Smooth muscle cell of the coronary artery (primary cell): ENCODE results near the gene LTF. TPM values are rescaled to one million over a fixed set of nuclear protein-coding genes. Genes with fewer than 3 reads are reported as not detected.

ENCODE experiments used
- total RNA-seq: library from RNA; depleted of rRNA; stranded (reverse); fragments of >200 nt; gene quantifications from 2 replicates; pipeline ENCODE4 v1.2.3, GENCODE V29; 2014; ENCODE audit warnings: low replicate concordance

Gene LTF
- total RNA-seq = not detected in 2 replicates

DNA sequence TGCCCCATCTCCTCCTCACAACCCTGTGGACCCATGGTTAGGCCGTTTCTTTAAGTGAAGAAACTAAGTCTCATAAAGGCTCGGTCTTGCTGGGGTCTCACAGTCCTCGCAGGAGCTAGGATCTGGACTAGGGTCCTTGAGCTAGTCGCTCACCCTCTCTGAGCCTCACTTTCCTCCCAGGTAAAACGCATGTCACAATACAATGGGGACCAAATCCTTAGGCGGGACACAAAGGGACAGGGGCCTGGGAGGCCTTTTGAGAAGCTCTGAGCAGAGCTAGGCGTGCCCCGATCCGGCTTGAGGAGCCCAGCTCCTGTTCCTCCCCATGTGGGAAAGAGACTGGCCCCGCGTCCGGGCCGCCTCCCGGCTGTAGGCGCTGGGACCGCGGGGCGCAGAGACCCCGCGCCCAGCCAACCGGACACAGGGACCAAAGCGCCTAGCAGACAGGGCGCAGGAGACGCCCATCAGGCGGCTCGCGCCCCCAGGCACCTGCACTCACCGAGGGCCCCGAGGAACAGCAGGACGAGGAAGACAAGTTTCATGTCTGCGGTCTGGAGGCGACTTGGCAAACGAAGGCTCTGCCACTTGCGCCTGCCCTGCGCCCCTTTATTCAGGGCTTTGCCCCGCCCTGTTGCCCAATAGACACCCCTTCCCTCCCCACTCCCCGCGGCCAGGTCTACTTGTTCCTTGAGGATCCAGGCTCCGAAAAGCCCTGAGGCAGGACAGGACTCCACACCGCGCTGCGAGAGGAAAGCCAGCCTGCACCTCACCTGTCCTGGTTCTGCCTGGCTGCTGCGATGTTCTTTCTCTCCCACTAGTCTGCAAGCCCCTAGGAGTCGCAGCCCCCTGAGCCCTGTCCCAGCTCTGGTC, at the start of gene LTF:
TSS of gene LTF (minus strand) at position 580 of the 870 bp plus-strand sequence. CDS start at position 542, 38 bp downstream.

DNA sequence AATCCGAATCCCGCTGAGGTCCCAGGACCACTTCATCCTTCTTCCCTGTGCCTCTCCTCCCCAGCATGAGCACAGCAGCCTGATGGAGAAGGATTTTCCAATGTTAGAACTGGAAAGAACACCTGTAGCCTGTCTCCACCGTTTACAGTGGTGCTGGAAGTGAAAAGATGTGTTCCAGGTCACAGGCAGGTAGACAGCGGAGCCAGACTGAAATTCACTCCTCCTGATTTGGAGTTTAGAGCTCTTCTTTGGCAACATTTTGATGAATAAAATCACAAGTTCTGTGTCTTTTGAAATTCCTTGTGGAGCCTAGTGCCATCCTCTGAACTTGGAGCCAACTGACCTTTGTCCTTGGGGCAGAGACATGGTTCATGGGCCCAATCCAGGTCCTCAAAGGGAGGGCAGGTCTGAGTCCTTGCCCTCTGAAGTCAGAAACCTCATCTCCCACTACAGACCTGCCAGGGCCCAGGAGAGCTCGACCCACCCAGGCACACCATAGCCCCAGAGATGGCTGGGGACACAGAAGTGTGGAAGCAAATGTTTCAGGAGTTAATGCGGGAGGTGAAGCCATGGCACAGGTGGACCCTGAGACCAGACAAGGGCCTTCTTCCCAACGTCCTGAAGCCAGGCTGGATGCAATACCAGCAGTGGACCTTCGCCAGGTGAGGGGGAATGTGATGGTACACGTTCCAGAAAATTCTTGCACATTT, 33.0 kb upstream of the LTF start, which contains the start of gene RTP3:
TSS of gene RTP3 (plus strand) at position 421 of the 710 bp plus-strand sequence. CDS start at position 508, 87 bp downstream.

DNA sequence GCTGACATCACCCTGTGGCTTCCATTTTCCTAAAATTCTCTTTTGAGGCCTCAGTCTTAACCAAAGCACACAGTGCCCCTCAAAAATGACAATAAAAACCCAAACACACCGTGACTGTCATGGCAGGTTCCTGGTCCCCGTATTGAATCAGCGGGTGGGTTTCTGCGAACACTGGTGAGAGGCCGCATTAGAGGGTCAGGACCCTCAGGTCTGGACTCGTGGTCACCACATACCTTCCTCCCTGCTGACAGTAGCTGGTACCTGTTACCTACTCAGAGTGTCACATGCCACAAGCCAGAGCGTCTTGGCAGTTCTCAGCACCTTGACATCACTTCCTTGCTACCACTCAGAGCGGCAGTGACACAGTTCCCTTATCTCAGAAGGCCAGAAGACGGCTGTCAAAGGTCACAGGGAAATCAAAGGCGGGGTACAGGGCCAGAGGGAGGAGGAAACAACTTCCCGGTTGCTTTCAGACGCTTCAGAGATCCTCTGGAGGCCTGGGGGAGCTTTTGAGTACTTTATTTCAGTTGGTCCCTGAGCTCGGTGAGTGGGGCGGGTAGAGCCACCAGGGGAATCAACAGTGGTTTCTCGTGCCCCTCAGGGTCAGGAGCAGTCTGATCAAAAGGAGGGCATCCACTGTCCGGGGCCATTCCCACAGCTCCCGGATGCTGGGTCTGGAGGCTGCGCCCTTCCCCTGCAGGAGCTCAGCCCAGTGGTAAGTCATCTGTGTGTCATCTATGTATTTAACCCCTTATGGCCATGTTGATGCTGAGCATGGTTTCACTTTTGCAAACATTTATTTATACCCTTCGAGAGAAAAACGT, 57.7 kb downstream of the LTF start, which contains the start of the genes CCR5AS and CCRL2:
TSS of gene CCR5AS (minus strand) at position 279 of the 824 bp plus-strand sequence.
TSS of gene CCRL2 (plus strand) at position 472 of the 824 bp plus-strand sequence. CDS start 821 bp downstream, outside the sequence.

Other genes with a start within 250 kb of the LTF start
- gene CCR3, start 222.4 kb downstream of the LTF start, total RNA-seq = 0.94 TPM in 1 of 2 replicates, not detected in the other
- gene CCR2, start 110.8 kb downstream of the LTF start, total RNA-seq = under 0.01 TPM in 1 of 2 replicates, not detected in the other
- gene CCR5, start 94.0 kb downstream of the LTF start, total RNA-seq = not detected in 2 replicates
- 0.12 TPM in 1 of 2 replicates, not detected in the other for gene CCRL2, start 57.6 kb downstream of the LTF start, total RNA-seq
- not detected in 2 replicates for gene RTP3, start 33.1 kb upstream of the LTF start, total RNA-seq
- 2.0 and 4.7 TPM in 2 replicates for gene LRRC2, start 101.4 kb upstream of the LTF start, total RNA-seq
- not detected in 2 replicates for gene FAM240A, start 147.6 kb upstream of the LTF start, total RNA-seq
- 0.94 and 1.9 TPM in 2 replicates for gene ALS2CL, start 228.8 kb upstream of the LTF start, total RNA-seq
- gene TMIE, start 236.5 kb upstream of the LTF start, total RNA-seq = not detected in 2 replicates